K562 (cell line): Measurements from ENCODE around the gene ZNF544. TPM values are rescaled to one million over a fixed set of nuclear protein-coding genes. Genes with fewer than 3 reads are reported as not detected.

Experiments
- ADNP ChIP-seq: fragments of 200-800 bp; sonication (Bioruptor generic); IDR thresholded peaks from 2 replicates; pipeline ENCODE4 v1.6.1; 2016; ENCODE audit warnings: missing genetic modification characterization, missing compliant biosample characterization
- CREBBP ChIP-seq: IDR thresholded peaks from one replicate; pipeline ENCODE4 v1.6.1; 2012; ENCODE audit warnings: low read depth, mild to moderate bottlenecking, control low read depth, inconsistent platforms, low read length
- DPF2 ChIP-seq: fragments of 450-650 bp; IDR thresholded peaks from 2 replicates; pipeline ENCODE4 v1.6.1; 2016
- E2F6 ChIP-seq, 2 experiments: IDR thresholded peaks; 2 replicates each; pipeline ENCODE4 v1.6.1; 2011; ENCODE audit warnings: borderline replicate concordance in 1 of 2, control low read depth in 1 of 2, low read depth in 1 of 2, low read length in 1 of 2, mild to moderate bottlenecking in 1 of 2, mixed read lengths in 1 of 2, moderate library complexity in 1 of 2; ENCODE audit not compliant: insufficient read depth in 1 of 2, insufficient read length in 1 of 2, poor library complexity in 1 of 2, severe bottlenecking in 1 of 2; ENCODE audit errors: extremely low read depth in 1 of 2
- FOXJ3 ChIP-seq: sonication (generic); formaldehyde crosslinking; IDR thresholded peaks from 2 replicates; pipeline ENCODE4 v1.4.0; 2020; ENCODE audit warnings: mild to moderate bottlenecking, missing genetic modification reagents
- FOXP1 ChIP-seq: sonication (generic); formaldehyde crosslinking; IDR thresholded peaks from 2 replicates; pipeline ENCODE4 v1.8.0; 2022; ENCODE audit warnings: mild to moderate bottlenecking, missing genetic modification reagents
- GABPB1 ChIP-seq: sonication (generic); formaldehyde crosslinking; IDR thresholded peaks from 2 replicates; pipeline ENCODE4 v1.8.0; 2022; ENCODE audit warnings: mild to moderate bottlenecking, missing genetic modification reagents
- KHSRP ChIP-seq: fragments of 450-650 bp; IDR thresholded peaks from 2 replicates; pipeline ENCODE4 v1.6.1; 2017
- KLF13 ChIP-seq: fragments of 450-650 bp; IDR thresholded peaks from 2 replicates; pipeline ENCODE4 v1.6.1; 2016; ENCODE audit warnings: missing genetic modification characterization, low read depth, mild to moderate bottlenecking, missing compliant biosample characterization, moderate library complexity, borderline replicate concordance
- NFIX ChIP-seq: fragments of 250-450 bp; sonication (Bioruptor Pico); IDR thresholded peaks from 2 replicates; pipeline ENCODE4 v1.4.0; 2020; ENCODE audit warnings: low read depth, mild to moderate bottlenecking, moderate library complexity
- NR0B1 ChIP-seq: fragments of 450-650 bp; IDR thresholded peaks from one replicate; pipeline ENCODE4 v1.6.1; 2018; ENCODE audit warnings: mild to moderate bottlenecking, moderate library complexity; ENCODE audit not compliant: partially characterized antibody
- PRDM10 ChIP-seq: fragments of 450-650 bp; IDR thresholded peaks from 2 replicates; pipeline ENCODE4 v1.6.1; 2018; ENCODE audit not compliant: partially characterized antibody
- RAD21 ChIP-seq, 2 experiments: fragments of 250-450 bp in 1 of 2; fragments of 450-650 bp in 1 of 2; sonication (Bioruptor Pico) in 1 of 2; formaldehyde crosslinking in 1 of 2; IDR thresholded peaks in 1 of 2; conservative IDR thresholded peaks in 1 of 2; 2 replicates each; pipeline versions ENCODE4 v1.4.0 to v1.8.0; 2020 to 2022; ENCODE audit warnings: mild to moderate bottlenecking in 2 of 2, moderate library complexity in 1 of 2
- SMAD3 ChIP-seq: fragments of 450-650 bp; formaldehyde crosslinking; conservative IDR thresholded peaks from 2 replicates; pipeline ENCODE4 v1.4.0; 2020; ENCODE audit warnings: mild to moderate bottlenecking
- SMARCE1 ChIP-seq: fragments of 450-650 bp; IDR thresholded peaks from 2 replicates; pipeline ENCODE4 v1.7.1; 2016; ENCODE audit warnings: mild to moderate bottlenecking
- SNIP1 ChIP-seq: fragments of 450-650 bp; IDR thresholded peaks from 2 replicates; pipeline ENCODE4 v1.7.1; 2017; ENCODE audit warnings: low read depth, mild to moderate bottlenecking
- SREBF1 ChIP-seq: fragments of 150-350 bp; IDR thresholded peaks from 2 replicates; pipeline ENCODE4 v1.6.1; 2014; ENCODE audit warnings: antibody characterized with exemption, low read depth, low read length, borderline replicate concordance
- SRSF3 ChIP-seq: fragments of 200-400 bp; formaldehyde crosslinking; IDR thresholded peaks from 2 replicates; pipeline ENCODE4 v1.6.1; 2016; ENCODE audit warnings: mild to moderate bottlenecking, low read length, moderate library complexity; ENCODE audit not compliant: insufficient read depth
- VEZF1 ChIP-seq: fragments of 200-800 bp; sonication (Bioruptor generic); IDR thresholded peaks from 2 replicates; pipeline ENCODE4 v1.6.1; 2017; ENCODE audit warnings: missing genetic modification characterization, missing compliant biosample characterization
- ZNF174 ChIP-seq: fragments of 250-450 bp; sonication (Bioruptor Pico); IDR thresholded peaks from 2 replicates; pipeline ENCODE4 v1.4.0; 2020; ENCODE audit warnings: mild to moderate bottlenecking
- ZNF24 ChIP-seq: fragments of 450-650 bp; IDR thresholded peaks from 2 replicates; pipeline ENCODE4 v1.6.1; 2016
- ZNF699 ChIP-seq: fragments of 250-450 bp; sonication (Bioruptor Pico); IDR thresholded peaks from 2 replicates; pipeline ENCODE4 v1.8.0; 2021; ENCODE audit warnings: mild to moderate bottlenecking, moderate library complexity; ENCODE audit not compliant: insufficient replicate concordance
- polyA plus RNA-seq, 8 experiments: library from polyadenylated mRNA; depleted of rRNA in 4 of 8; stranded (reverse) in 5 of 8; unstranded in 3 of 8; fragments of >200 nt; fragmentation: Nextera tagmentation in 2 of 8; fragmentation: Illumina TruSeq in 1 of 8; extraction: Ambion mirVana in 2 of 8; extraction: Trizol in 1 of 8; gene quantifications; 2 replicates each; pipeline versions ENCODE4 v1.2.1 to v1.2.3, GENCODE V29; 2011 to 2014; ENCODE audit warnings: inconsistent platforms in 1 of 8, missing spikeins in 1 of 8
- total RNA-seq, 7 experiments: library from RNA; depleted of rRNA in 6 of 7; stranded (reverse); fragments of >200 nt in 6 of 7; fragmentation: Illumina TruSeq in 2 of 7; extraction: Trizol in 2 of 7; gene quantifications; 2 replicates each; pipeline versions ENCODE4 v1.2.1 to v1.2.3, GENCODE V29; 2011 to 2021; ENCODE audit warnings: low replicate concordance in 1 of 7

Gene ZNF544
- total and polyA plus RNA-seq, 9 of the 15 experiments (the other 6 are each of a cell fraction or from before 2014, with no cell fraction given), result 23.6 to 59.0 (median 41.4) TPM

GRCh38 chr19:58182577-58182988 is 46.1 kb upstream of the ZNF544 start (continued):
- TF ChIP-seq PRDM10, result peak; percentile 91
- TF ChIP-seq ADNP (tag), result no peak
- TF ChIP-seq CREBBP, result no peak
- TF ChIP-seq SMAD3 (CRISPR knock-in tag), result no peak
- TF ChIP-seq SREBF1, result no peak
- no peak for TF ChIP-seq KHSRP
- TF ChIP-seq SRSF3, result no peak
- TF ChIP-seq DPF2, result 0 out of 2 replicates have a peak, but pooled peaks have one; percentile 39
- 0 out of 2 replicates have a peak, but pooled peaks have one; percentile 40 for TF ChIP-seq SMARCE1
- TF ChIP-seq GABPB1 (CRISPR knock-in tag), result no peak
- no peak for TF ChIP-seq ZNF699 (CRISPR knock-in tag)
- TF ChIP-seq FOXJ3 (CRISPR knock-in tag), result no peak
- TF ChIP-seq RAD21 (CRISPR knock-in tag; conservative IDR thresholded peaks at IDR 0.05 in 1 of 2, IDR thresholded peaks at IDR 0.05 in 1 of 2), result no peak
- TF ChIP-seq KLF13 (tag), result no peak
- no peak for TF ChIP-seq E2F6 (IDR thresholded peaks at IDR 0.05; ENCODE audit: borderline replicate concordance in 1 of 2, extremely low read depth in 1 of 2, insufficient read depth in 1 of 2, insufficient read length in 1 of 2, low read depth in 1 of 2, low read length in 1 of 2, poor library complexity in 1 of 2, severe bottlenecking in 1 of 2)
- no peak for TF ChIP-seq FOXP1 (CRISPR knock-in tag)
- no peak for TF ChIP-seq ZNF174 (CRISPR knock-in tag)
- peak; percentile 94 for TF ChIP-seq VEZF1 (CRISPR knock-in tag)
- TF ChIP-seq ZNF24, result no peak
- no peak for TF ChIP-seq NFIX
- TF ChIP-seq NR0B1, result no peak
- no peak for TF ChIP-seq SNIP1
